ENCODE measurements around the gene CCNY.

Gene CCNY

DNA sequence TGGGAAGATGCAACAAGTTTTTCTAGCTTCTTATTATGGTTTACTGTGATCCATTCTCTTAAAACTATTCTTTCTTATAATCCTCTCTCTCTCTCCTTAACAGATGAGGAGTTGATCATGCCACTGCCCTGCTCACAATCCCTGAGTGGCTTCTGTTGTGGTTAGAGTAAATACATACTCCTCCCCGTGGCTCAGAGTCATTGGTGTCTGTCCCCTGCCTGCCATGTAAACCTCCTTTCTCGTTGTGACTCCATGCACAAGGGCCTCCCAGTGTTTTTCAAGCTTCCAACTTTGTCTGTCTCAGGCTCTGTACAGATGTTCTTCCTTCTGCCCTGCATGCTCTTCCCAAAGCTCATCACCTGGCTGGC is 20.4 kb downstream of the CCNY start:
- no peak for FAIRE-seq

DNA sequence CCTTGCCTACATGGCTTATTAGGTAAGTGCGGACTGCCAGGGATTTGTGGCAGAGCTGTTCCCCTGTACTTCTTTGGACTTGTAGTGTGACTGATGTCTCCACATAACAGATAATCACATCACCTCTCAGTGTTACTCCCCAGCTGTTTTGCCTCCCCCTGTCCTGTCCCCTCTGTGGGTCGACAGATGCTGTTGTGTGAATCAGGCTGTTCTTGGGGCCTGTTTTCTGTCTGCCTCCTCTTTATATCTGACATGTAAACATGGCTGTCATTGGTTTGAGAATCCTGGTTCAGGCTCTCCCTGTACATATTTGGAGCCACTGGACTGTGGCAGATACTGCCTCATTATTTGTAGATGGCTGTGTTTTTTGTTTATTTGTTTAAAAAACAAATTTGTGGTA is 22.7 kb downstream of the CCNY start:
- no peak for FAIRE-seq

DNA sequence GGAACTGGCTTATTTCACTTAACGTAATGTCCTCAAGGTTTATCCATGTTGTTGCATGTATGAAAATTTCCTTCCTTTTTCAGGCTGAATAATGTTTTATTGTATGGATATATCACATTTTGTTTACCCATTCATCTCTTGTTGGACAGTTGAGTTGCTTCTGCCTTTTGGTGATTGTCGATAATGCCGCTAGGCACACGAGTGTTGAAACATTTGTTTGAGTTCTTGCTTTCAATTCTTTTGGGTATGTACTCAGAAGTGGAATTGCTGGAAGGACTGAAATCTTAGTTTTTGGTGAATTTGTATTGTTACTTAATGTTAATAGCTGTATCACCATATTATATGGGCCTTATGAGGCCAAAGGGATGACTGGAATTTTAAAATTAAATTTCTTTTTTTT is 23.6 kb downstream of the CCNY start:
- no peak for FAIRE-seq

DNA sequence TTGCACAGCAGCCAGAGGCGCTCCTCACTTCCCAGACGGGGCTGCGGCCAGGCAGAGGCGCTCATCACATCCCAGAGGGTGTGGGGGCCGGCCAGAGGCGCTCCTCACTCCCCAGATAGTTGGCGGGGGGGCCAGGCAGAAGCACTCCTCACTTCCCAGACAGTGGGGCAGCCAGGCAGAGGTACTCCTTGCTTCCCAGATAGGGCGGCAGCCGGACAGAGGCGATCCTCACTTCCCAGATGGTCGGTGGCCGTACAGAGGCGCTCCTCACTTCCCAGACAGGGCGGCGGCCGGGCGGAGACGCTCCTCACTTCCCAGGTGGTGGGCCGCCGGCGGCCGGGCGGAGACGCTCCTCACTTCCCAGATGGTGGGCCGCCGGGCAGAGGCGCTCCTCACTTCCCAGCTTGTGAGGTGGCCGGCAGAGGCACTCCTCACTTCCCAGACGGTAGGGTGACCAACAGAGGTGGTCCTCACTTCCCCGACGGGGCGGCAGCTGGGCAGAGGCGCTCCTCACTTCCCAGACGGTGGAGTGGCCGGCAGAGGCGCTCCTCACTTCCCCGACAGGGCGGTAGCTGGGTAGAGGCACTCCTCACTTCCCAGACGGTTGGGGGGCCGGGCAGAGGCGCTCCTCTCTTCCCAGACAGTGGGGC is 26.5 kb downstream of the CCNY start:
- FAIRE-seq: no peak

DNA sequence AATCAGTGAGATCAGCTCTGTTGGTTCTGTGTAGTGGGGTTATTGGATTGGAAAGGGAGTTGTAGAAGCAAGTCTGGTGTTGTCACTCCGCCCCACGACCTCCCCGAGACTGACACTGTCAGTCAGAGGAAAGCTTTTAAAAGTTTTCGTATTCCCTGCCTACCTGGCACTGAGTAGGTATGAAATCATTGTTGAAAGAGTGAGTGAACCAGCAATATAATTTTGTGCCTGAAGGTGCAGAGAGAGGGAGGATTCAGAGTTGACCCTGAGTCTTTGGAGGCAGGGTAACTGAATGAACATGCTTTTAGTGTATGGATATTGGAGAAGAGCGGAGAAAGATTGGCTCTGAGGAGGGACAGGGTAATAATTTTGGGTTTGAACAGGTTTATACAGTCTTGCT is 27.3 kb downstream of the CCNY start:
- FAIRE-seq: no peak

DNA sequence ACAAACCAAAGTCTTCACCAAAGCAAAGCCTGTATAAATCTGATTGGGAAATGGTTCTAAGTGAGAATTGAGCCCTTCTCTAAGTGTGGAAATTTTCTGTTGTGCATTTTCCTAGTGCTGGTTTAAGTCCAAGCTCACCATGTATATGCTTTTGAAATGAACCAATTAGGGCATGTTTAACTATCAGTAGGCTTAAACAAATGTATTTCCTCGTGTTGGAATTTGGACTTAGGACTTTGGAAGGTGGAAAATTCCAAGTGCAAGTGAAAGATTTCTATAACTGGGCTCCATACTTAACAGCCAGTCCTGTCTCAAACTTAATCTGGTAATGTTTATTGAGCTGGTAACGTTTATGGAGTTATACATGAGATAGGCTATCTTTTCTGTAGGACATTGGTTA is 28.5 kb downstream of the CCNY start:
- FAIRE-seq: no peak

DNA sequence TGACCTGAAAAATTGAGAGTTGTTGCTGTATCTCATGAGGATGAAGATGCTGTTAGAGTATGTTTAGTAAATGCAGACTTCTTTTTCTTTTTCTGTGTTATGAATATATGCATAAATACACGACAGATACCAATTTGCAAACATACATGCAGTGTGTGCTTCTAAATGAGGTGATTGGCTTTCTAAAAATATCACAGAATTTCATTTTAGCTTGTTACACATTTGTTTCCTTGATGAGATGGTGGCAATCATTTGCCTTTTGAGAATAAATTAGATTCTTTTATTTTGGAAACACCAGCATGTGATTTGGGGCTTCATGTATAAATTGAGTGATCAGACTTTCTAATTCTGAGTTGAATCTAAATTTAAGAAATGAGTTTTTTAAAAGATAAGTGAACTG is 29.7 kb downstream of the CCNY start:
- FAIRE-seq: no peak

DNA sequence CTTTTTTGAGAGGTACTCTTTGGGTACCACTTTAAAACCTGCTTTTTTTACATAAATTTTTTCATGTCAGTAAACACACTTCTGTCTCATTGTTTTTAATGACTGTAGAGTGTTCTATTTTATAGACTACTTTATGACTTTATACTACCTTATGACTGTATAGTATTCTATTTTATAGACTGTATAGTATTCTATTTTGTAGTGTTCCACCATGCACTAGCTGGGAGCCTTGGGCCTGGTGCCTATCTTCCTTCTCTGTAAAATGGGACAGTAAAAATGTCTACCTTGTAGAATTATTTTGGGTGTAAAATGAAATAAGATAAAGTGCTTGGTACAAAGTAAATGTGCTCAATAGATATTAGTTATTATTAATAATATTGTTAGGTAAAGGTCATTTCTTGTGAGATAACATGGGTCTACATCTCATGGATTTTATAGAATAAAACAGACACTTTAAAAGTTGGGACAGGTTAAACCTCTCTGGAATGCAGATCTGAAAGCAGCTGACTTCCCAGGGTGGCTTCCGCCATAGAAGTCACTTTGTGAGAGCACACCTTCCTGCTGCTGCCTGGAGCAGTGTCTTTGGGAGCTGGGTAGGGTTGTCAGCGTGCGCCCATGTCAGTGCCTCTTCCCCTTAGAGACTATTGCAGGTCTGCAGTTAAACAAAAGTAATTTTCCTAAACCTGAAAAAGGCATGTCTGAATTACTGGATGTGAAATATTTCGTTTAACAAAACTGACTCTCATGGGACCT is 31.0 kb downstream of the CCNY start:
- FAIRE-seq: no peak

DNA sequence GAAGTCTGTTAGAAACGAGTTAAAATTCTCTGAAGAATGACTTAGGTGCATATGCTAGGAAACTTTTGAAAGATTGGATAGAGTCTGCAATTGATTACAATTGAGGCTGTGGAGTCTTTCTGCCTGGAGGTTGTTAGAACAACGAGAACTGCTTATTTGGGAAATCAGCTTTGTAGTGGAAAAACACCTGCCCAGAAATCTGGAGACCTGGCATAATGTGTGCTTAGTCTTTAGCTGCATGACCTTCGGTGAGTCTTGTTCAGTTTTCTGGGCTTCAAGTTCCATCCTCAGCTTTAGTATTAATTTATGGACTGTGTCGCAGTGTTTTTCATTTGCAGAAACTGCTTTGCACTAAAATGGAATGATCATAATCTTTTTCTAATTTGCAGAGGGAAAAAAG is 31.7 kb downstream of the CCNY start:
- FAIRE-seq: no peak

DNA sequence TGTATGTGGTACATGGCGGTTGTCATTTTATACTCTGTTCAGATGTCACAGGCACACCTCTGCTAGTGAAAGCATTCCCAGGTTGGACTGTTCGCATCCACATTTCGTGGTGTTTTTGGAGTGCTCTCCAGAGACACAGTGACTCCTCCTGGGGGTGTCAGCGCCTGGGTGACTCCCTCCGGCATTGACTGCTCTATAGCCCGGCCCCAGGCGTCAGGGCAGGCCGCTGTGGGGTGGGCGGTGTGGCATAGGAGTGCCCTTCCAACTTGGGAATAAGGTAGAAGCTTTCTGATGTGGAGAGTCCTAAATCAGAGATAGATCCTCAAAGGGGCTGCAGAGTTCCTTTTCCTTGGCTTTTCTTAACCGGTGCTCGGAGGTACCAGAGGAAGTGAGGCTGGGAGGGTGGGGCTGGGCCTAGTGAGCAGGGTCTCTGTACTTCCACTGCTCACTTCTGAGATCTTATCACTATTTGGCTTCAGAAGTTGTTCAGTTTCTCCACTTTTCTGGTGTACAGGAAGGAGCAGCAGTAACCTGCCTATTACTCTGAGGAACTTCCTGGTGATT is 32.3 kb downstream of the CCNY start:
- no peak for FAIRE-seq

DNA sequence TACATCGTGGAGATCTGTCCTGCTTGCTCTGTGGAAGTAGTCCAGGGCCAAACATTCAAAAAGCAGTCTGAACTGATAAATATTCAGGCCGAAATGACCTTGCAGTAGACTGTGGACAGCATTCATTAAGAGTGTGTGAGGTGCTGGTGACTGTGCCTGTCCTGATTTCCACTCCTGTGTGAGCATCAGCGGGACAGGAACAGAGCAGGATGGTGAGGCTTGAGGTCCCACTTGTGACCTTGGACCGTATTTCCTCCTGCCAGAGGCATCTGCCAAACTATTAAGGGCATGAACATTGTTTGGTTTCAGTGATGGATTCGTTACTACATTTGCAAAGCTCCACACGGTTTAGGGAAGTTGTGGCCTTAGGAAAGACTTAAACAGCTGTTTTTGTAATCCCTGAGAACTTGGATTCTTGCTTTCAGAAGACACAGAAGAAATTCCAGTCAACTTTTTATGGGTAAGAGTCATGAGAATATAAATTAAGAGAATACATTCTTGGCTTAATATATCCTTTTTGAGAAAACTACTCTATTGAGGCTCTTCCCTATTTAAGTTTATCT is 32.8 kb downstream of the CCNY start:
- no peak for FAIRE-seq

DNA sequence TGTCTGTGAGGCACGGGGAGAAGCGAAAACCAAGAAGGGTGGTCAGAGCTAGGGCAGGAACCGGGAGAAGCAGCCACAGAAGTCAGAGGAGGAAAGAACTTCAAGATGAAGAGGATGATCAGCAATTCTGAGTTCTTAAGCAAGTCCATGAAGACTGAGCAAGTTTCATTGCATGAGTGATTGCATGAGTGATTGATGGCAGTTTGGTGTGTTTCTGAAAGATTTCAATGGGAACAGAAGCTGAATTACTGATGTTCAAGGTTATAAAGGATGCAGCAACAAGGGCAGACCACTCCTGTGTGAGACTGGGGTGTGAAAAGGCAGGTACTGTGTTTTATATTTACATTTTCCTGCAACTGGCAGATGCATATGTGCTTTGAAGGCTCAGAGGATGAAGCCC is 35.4 kb downstream of the CCNY start:
- no peak for FAIRE-seq

DNA sequence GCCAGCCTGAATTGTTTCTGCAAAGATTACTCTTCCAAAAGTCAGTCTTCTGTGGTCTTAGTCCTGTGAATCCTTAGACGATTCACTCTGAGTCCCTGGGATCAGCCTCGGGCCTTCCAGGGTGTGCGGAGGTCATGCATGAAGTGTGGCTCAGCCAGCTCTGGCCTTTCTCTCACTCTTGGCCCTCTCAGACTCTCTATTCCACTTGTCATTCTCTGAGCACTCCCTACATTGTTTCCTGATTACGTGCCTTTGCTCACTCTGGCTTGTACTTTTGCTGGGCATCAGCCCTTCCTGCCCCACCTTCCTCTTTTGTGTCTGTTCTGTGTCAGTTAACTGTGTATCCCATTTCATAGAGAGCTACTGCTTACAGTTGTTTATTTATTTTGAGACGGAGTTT is 36.0 kb downstream of the CCNY start:
- no peak for FAIRE-seq

DNA sequence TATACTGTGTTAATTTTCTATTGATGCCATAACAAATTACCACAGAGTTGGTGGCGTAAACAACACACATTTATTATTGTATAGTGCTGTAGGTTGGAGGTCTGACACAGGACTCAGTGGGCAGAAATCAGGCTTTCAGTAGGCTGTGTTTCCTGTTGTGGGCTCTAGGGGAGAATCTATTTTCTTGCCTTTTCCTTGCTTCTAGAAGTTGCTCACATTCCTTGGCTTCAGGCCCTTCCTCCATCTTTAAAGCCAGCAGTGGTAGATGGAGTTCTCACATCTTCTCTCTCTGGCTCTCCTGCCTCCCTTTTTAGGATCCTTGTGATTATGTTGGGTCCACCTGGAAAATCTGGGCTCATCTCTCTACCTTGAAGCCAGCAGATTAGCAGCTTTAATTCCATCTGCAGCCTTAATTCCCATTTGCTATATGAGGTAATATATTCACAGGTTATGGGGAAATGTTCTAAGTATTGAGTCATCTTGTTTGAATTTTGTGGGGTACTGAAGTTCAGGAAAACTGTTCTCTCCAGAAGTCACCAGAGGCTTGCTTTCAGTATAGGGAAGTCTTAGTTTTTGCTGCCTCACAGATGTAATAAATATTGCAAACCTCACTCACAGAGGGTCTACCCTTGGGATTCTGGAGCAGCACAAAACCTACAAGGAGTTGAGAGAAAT is 38.9 kb downstream of the CCNY start:
- FAIRE-seq: no peak

DNA sequence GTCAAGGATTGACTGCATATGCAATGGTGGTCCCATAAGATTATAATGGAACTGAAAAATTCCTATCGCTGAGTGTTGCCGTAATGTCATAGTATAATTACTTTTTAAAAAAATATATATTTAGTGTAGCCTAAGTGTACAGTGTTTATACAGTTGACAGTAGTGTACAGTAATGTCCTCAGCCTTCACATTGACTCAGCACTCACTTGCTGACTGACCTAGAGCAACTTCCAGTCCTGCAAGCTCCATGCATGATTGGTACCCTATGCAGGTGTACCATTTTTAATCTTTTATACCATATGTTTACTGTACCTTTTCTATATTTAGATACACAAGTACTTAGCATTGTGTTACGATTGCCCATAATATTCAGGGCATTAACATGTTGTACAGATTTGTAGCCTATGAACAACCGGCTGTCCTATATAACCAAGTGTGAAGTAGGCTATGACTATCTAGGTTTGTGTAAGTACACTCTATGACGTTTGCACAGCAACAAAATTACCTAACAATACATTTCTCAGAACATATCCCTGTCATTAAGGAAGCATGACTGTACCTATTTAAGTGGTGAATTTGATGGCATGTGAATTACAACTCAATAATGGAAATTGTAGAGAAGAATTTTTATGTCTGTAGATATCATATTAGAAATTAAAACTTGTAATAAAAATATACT is 40.9 kb downstream of the CCNY start:
- FAIRE-seq: no peak

DNA sequence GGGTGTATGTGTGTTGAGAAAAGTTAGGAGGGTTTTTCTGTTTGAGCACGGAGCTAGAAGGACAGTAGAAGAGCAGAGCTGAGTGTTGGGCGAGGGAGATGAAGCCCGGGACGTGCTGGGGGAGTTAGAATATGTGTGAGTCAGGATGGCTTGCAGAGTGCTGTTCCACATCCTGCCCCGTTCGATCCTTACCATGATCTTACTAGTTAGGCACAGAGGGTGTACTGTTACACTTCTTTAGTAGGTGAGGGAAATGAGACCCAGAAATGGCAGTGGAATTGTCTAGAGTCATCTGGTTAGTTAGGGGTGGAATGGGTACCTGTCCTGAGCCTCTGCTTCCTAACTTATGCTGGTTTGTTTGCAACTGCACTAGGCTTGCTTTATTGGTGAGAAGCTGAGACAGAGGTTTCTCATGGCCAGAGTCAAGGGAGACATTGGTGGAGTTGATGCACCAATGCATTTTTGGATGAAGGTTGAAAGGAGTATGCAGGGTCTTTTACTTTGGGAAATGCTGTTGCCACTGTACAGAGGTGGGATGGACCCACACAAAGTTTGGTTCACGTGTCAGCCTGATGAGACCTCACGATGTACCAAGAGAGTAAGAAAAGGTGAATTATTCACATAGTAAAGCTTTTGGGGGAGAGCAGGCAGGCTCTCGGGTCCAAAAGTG is 42.4 kb downstream of the CCNY start:
- FAIRE-seq: no peak

DNA sequence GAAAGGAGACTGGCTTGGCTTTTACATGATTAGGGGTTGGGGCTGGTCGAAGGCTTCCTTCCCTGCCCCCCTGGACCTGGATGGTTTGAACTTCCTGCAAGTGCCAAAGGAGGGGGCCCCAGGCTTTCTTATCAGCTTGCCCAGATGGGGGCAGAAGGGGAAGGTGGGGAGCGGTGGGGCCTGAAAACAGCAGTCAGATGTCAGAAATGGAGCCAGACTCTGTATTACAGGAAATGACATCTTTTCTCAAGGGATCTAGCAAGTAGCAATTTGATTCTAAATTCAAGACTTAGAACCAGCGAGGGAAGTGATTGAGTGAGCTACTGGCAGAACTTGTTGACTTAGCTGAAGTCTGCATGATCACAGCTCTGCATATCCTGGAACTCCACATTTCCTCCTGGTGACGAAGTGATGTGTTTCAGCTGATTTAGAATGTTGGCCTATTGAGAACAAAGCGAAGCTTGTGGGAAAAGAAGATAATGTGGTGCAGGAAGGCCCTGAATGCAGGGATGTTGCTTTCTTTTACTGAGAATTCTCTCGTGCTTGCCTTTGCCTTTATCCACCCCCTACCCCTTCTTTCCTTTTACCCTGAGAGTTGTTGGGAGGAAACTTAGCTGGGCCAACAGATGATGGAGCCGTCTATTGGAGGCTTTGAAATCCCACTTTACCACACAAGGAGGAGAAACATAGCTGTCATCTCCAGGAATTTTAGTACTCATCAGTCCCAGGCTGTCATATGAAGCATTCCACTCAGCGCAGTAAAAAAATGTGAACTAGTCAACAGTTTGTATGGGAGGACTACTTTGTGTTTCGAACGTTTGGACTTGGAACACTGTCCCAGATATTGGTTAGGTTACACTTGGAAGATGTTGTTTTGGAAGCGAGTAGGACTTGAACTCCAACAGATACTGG is 43.2 kb downstream of the CCNY start:
- no peak for FAIRE-seq

DNA sequence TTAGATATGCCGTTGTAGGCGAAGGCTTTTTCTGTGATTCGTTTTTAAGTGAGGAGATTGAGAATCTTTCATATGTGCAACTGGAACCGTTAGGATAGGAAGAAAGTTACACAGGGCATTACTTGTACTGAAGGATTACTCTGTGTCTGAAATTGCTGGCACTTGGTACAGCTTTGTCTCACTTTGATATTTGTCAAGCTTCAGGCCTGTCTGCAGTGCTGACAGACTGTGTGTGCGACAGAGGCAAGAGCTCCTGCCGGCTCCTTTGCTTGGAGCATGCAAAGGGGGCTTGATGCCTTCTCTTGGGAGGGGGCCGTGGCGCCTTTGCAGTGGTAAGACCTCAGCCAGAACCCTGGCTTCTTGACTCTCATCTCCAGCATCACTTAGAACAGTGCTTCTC is 45.8 kb downstream of the CCNY start:
- no peak for FAIRE-seq

DNA sequence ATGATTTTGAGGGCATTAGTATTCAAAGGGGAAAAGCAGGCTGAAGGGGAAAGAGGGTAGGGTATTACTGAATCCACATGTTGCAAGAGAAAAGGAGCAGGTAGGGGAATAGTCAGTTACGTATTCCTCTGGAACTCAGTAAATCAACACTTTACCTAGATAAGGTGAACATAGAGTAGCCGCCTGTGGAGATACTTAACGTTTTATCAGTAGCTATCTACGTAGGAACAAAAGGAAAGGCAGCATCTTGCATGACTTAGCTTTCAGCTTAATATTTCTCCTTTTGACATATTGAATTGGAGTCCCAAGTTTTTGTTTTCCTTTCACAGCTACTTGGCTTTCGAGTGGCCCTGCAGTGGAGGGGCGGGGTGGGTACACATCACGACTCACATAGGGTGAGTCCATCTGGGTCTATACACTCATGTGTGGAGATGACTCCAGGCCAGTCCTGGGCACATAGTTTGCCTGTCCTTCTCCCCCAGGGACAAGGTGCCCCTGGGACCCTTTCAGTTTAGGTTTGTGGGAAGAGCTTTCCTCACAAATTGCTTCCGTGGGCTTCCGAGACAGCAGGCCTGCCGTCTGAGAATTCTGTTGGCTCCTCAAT is 48.1 kb downstream of the CCNY start:
- no peak for FAIRE-seq

DNA sequence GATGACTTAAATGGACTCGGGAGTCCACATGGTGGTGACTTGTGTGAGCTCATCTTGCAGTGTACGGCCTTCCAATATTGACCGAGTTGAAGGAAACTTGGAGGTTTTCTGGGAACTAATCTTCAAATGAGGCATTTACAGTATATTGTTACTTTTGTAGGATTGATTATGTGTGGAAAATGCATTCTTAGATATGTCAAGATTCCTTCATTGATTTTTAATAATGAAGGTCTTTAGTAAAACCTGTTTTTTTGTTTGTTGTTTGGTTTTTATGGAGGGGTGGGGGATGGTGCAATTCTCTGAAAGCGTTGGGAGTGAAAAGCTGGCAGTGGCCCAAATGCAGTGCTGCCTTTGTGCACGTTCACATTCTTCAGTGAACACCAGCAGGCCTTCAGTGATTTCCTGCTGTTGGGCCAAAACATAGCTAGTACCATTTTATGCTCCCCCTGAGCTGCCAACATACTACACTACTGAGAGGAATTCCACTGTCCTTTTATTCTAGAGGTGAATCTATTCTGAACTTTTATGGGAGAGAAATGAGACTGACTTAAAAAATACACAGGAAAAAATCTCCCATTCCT is 50.4 kb downstream of the CCNY start:
- no peak for FAIRE-seq

DNA sequence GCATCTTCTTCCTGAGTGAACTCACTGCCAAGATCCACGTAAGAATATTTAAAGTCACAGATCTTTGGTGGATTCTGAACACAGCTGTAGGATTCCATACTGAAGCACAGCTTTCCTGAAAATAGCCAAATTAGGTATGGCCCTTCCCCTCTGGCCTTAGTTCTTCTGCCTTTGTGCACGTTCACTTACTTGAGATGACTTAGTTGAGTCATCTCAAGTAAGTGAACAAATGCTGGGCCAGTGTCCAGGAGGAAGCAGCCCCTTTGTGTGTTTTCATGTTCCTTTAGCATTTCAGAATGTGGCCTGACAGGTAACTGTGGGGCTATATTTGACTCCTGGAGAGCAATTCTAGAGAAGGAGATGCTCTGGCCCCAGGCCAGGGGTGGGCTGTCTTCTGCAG is 51.5 kb downstream of the CCNY start:
- FAIRE-seq: no peak
